Muscle of back (tissue), 11 donors: ENCODE data around the gene EXD3. TPM values are rescaled to one million over a fixed set of nuclear protein-coding genes. Genes with fewer than 3 reads are reported as not detected.
A peak's percentile ranks its signal among the peaks of the same experiment; 100 is the strongest.
"Not testable (repeated sequence)": the region's sequence is repeated elsewhere in the genome, so short reads cannot be mapped to it uniquely, and the experiment has no call there.

Experiments
- DNase-seq, 3 donors: peaks; one replicate each; pipeline versions ENCODE4 v3.0.0 to v3.0.0-alpha.2; 2013
- polyA plus RNA-seq, 10 donors: library from polyadenylated mRNA; unstranded; fragments of 120-200 nt; gene quantifications; one replicate each; pipeline ENCODE4 v1.2.1, GENCODE V29; 2013; ENCODE audit not compliant: insufficient read length in 10 of 10

The EXD3 gene
- polyA plus RNA-seq, 10 donors = 8.2 to 14.1 (median 9.3) TPM

DNA sequence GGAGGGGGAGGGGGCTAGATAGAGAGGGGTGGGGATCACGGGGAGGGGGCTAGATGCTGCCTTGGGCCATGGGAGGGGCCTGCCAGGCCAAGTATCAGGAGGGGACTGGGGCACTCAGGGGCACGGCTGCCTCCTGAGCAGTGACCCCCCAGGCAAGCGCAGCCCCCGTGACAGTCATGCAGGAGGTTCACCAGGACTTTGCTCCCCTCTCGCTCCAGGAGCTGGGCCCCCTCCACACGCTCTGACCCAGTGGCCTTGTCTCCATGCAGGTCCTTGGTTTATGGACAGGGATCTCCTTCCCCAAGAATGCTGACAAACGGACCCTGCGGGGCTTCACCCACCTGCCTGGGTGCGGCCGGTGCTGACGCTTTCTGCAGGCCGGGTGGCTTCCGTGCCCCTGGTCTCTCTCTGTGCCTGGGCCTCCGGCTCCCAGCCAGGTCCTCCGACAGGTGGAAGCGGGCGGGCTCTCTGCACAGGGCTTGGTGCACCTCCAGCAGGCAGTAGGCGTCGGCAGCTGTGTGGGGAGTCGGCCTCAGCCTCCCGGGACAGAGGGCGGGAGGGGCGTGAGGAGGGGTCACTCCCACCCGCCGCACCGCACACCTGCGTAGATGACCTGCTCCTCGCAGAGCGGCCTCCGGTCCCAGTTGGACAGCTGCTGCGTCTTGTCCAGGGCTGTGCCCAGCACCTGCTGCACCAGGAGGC, 74.0 kb downstream of the EXD3 start:
- no peak for DNase-seq

DNA sequence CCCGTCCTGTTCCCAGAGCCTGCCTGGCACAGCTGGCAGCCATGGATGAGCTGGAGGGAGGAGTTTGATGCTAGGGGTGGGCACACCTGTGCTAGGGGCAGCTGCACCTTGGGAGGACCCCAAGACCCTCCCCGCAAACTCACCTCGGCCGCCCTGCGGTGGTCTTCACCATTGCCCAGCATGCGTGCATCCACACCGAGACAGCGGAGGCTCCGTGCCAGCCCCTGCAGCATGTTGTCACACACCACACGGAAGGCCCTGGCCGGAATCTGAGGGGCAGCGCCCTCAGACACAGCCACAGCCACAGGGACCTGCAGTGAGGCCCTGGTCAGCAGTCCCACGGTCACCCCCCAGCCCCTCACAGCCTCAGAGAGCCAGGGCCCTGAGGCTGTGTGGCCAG, 75.0 kb downstream of the EXD3 start:
- DNase-seq = no peak

DNA sequence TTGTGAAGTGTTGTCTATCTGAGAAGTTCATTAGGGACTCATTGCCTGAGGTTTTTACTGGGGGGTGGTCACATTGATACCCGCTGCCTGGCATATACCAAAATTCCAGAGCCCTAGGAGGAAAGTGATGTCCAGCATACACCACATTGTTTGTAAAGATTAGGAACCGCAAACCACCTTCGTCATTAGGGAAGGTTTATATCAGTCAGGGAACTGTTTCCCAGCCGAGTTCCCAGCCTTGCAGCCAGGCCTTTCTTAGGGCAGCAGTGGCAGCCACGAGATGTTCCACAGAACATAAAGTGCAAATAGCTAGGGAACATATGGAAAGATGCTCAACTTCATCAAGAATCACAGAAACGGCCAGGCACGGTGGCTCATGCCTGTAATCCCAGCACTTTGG, 80.5 kb downstream of the EXD3 start:
- no peak for DNase-seq

DNA sequence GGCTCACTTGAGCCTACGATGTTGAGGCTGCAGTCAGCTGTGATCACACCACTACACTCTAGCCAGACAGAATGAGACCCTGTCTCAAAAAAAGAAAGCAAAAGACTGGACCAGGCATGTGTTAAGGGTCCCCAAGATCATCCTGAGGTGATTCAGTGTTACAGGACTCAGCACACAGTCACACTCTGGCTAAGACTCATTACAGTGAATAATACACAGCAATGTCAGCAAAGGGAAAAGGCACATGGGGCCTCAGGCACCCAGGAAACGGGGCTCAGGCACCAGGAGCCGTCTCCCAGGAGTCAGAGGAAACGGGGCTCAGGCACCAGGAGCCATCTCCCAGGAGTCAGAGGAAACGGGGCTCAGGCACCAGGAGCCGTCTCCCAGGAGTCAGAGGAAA, 81.7 kb downstream of the EXD3 start:
- no peak for DNase-seq

DNA sequence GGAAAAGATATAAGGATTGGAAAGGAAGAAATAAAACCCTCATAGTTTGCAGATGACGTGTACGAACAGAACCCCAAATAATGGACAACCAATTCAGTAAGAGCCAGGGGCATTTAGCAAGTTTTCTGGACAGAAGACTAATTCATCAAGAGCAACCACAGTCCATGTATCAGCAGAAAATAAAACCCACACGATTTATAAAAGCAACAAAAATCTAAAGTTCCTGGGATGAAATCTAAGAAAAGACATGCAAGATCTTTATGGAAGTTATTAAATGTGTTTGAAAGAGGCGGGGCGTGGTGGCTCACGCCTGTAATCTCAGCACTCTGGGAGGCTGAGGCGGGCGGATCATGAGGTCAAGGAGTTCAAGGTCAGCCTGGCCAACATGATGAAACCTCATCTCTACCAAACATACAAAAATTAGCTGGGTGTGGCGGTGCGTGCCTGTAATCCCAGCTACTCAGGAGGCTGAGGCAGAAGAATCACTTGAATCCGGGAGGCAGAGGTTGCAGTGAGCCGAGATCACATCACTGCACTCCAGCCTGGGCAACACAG, 83.0 kb downstream of the EXD3 start:
- DNase-seq = not testable (repeated sequence)

DNA sequence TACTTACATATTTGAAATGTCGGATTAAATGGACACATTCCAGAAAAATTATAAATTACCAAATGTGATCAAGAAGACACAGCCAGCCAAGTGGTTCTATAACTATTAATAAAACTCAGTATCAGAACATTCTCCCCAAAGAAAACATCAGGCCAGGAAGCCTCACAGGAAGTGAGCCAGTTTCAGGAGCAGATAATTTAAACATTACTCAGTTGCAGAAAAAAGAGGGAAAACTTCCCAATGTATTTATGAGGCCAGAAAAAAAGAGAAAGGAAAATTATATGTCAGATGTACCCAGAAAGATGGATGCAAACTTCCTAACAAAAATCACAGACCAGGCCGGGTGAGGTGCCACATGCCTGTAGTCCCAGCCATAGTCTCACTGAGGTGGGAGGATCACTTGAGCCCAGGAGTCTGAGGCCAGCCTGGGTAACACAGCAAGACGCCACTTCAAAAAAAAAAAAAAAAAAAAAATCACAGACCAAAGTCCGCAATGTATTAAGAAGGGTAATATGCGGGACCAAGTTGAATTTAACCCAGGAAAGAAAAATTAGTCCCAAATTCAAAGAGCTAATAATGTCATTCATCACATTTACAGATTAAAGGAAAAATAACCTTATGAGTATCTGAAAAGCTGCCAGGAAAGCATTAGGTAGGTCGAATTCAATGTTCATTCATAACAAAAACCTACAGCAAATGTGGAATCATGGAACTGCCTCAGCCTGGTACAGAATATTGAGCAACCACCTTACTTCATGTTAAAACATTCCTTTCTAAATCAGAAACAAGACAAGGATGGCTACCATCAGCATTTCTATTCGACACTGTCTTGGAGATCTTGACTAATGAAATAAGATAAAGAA, 83.7 kb downstream of the EXD3 start:
- no peak for DNase-seq

DNA sequence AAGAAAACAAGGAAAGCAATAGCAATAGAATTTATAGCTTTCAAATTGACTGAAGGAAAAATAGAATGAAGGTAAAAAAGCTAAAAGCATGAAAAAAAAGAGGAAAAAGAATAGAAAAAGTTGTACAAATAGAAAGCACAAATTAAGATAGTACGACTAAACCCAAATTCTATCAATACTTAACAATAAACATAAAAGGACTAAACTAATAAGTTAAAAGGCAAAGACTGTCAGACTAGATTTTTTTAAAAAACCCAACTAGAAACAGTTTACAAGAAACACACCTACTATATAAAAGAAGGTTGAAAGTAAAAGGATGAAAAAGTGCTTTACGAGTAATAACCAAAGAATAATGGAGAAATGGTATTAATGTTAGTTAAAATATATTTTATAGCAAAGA, 86.2 kb downstream of the EXD3 start:
- no peak for DNase-seq

DNA sequence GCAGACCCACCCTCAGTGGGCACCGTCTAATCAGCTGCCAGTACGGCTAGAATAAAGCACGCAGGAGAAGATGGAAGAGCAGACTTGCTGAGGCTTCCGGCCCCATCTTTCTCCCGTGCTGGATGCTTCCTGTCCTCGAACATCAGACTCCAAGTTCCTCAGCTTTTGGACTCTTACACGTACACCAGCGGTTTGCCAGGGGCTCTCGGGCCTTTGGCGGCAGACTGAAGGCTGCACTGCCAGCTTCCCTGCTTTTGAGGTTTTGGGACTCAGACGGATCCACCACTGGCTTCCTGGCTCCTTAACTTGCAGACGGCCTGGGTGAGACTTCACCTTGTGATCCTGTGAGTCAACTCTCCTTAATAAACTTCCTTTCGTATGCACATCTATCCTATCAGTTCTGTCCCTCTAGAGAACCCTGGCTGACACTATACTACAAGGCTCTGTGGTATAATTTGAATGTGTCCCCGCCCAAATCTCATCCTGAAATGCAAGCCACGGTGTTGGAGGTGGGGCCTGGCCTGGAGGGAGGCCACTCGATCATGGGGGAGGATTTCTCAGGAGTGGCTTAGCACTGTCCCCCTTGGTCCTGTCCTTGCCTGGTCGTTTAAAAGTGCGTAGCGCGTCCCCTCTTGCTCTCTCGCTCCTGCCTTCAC, 89.8 kb downstream of the EXD3 start:
- no peak for DNase-seq

DNA sequence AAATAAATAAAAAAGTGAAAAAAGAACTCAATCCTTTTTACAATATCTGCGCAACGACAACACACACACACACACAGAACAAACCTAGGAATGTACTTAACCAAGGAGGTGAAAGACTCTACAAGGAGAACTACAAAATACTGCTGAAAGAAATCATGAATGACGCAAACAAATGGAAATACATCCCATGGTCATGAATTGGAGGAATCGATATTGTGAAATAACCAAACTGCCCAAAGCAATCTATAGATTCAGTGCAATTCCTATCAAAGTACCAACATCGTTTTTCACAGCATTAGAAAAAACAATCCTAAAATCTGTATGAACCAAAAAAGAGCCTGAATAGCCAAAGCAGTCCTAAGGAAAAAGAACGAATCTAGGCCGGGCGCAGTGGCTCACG, 91.0 kb downstream of the EXD3 start:
- DNase-seq = no peak

DNA sequence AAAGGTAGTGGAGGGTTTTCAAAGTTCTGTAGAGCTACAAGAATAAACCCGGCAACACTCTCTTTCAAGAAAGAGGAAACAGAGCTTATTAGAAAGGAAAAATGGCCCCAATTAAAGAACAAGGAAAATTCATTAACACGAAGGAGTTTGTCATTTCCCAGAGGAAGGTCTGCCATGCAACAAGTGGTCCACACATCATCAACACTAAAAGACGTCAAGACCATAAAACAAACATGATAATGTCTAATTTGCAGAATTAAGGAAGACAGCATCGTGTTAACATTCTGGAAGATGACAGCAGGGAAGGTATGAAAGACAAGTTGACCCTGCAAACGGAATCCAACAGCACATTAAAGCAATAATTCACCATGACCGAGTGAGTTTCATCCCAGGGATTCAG, 92.3 kb downstream of the EXD3 start:
- no peak for DNase-seq

DNA sequence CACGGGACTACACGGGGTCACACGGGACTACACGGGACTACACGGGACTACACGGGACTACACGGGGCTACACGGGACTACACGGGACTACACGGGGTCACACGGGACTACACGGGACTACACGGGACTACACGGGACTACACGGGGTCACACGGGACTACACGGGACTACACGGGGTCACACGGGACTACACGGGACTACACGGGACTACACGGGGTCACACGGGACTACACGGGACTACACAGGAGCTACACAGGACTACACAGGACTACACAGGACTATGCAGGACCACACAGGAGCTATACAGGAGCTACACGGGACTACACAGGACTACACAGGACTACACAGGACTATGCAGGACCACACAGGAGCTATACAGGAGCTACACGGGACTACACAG, 93.4 kb downstream of the EXD3 start:
- not testable (repeated sequence) for DNase-seq

DNA sequence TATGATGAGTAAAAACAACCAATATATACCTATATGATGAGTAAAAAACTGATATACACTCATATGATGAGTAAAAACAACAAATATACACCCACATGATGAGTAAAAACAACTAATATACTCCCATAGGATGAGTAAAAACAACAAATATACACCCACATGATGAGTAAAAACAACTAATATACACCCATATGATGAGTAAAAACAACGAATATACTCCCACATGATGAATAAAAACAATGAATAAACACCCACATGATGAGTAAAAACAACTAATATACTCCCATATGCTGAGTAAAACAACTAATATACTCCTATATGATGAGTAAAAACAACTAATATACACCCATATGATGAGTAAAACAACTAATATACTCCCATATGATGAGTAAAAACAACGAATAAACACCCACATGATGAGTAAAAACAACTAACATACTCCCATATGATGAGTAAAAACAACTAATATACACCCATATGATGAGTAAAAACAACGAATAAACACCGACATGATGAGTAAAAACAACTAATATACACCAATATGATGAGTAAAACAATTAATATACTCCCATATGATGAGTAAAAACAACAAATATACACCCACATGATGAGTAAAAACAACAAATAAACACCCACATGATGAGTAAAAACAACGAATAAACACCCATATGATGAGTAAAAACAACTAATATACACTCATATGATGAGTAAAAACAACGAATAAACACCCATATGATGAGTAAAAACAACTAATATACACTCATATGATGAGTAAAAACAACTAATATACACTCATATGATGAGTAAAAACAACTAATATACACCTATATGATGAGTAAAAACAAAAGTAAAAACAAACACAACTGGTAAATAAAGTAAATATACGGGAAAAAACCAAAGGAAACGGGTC, 95.1 kb downstream of the EXD3 start:
- peak in 1 of 3 donors; percentile 48 for DNase-seq

DNA sequence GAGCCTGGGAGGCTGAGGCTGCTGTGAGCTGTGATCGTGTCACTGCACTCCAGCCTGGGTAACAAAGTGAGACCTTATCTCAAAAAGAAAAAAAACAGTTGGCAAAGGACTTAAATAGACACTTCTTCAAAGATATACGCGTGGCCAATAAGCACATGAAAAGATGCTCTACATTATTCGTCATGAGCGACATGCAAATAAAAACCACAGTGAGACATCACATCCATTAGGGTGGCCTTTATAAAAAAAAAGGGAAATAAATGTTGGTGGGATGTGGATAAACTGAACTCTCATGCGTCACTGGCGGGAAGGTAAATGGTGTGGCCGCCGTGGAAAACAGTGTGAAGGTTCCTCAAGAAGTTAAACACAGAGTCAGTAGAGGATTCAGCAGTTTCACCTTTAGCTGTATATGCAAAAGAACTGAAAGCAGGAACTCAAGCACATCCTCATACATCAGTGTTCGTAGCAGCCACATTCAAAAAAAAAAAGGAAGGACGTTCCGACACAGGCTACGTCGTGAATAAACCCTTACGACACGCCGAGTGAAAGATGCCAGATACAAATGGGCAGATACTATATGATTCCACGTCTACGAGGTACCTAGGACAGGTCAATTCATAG, 96.4 kb downstream of the EXD3 start:
- DNase-seq = peak in 1 of 3 donors; percentile 26

DNA sequence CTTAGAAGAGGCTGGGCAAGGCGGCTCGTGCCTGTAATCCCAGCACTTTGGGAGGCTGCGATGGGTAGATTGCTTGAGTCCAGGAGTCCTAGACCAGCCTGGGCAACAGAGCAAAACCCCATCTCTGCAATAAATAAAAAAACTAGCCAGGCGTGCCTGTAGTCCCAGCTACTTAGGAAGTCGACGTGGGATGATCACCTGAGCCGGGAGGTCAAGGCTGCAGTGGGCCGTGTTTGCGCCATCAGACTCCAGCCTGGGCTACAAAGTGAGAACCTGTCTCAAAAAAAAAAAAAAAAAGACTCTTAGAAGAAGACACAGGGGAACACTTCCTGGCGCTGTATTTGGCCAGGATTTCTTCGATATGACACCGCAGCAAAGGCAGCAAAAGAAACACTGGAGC, 97.2 kb downstream of the EXD3 start:
- no peak for DNase-seq

DNA sequence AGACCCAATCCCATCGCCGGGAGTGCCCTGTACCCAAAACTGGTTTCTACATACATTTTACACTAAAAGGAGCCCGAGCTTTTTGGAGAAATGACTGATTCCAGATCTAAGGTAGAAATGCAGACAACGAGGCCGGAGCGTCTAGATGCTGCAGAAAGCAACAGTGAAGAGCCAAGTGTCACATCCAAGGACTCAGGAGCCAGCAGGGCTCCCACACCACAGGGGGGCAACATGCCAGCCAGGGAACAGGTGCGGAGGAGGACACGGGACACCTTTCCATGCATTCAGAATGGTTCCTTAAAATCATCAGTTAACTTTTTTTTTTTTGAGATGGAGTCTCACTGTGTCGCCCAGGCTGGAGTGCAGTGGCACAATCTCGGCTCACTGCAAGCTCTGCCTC, 97.8 kb downstream of the EXD3 start:
- DNase-seq = no peak

DNA sequence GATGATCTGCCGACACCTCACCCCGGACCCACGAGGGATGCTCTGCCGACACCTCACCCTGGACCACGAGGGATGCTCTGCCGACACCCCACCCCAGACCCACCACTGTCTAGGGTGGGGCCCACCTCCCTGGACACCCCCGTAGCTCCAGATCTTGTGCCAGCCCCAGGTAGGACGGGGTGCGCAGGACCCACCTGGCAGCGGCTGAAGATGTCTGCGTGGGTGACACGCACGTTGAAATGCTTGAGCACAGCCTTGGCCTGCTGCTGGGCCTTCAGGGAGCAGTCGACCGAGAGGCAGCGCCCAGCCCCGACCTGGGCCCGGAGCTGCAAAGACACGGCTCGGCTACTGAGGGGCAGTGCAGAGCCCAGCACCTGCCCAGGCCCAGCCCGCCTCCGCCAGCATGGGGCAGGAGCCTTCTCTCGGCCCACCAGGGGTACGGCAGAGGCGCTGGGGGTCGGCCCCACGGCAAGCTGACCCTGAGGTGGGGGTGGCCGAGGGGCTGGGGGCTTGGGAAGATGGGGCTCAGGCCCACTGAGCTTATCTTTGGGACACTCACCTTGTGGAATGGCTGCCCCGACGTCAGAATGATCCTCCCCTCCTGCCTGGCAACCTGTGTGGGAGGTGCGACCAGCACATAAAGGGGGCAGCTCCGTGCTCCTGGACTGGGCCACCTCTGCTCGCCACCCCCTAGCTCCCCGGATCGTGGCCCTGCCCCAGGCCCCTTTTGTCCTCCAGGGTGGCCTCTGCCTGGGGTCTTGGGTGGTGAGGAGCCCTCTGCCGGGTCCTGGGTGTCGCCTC, 99.2 kb downstream of the EXD3 start:
- DNase-seq = no peak

DNA sequence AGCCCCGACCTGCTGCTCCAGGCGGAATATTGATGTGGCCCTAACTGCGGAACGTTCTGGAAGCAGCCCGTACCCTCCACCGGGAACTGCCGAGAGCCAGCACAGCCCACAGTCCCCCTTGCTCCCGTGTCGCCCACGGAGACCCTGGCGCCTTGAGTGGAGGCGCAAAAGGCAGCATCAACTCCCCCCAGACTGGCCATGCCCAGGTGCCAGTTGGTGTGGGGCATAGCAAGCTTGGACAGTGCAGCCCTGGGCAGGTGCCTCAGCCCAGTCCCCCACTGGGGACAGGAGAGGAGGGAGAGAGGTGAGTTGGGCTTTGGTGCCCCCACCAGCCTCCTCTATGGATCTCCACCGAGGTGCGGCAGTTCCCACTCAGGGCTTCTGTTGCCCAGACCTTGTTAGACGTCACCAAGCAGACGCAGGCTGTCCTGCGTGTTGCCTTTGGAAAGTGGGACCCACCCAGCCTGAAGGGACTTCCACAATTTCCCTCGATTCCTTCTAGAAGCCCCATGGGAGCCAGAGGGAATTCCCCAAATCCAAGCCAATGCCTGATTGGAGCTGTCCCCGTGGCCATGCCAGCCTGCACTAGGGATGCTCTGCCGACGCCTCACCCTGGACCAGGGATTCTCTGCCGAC, 101.1 kb downstream of the EXD3 start:
- no peak for DNase-seq

DNA sequence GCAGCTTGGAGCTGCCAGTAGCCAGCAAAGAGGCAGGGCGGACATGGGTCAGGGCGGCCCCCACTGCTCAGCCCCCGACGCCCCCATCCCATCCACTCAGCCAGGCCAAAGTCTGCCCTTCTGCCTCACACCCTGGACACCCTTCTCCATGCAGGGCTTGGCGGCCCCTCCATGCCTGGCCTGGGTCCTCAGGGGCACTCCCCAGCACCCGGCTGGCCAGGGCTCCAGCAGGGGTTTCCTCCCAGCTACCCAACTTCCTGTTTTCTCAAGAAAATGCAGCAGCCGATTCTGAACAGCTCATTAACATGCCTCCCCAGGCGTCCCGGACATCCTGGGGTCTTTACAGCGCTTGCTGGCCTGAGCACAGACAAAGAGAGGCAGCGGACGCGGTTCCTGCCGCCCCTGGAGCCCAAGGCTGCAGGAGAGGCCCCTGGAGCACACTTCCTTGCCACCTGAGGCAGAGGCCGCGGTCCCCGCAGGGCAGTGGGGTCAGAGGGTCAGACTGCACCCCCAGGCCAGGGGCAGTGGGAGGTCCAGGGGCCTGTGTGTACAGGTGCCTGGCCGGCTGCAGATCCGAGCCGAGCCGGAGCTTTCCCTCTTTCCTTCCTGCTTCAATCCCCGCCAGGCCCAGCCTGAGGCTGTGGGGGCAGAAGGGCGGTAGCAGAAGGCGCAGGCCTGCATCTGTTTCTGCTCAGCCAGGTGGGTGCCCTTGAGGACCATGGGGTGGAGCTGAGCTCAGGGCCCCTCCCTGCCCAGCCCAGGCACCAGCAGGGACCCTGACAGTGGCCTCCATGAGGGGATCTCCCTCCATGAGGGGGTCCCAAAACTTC, 102.2 kb downstream of the EXD3 start:
- DNase-seq = peak in 1 of 3 donors; percentile 55
